Endothelial cell of umbilical vein (primary cell): Measurements from ENCODE around the gene ZNF33B. TPM values are rescaled to one million over a fixed set of nuclear protein-coding genes. Genes with fewer than 3 reads are reported as not detected.
"Not testable (repeated sequence)": the region's sequence is repeated elsewhere in the genome, so short reads cannot be mapped to it uniquely, and the experiment has no call there.

Experiments
- BruUV-seq: library from RNA; stranded (reverse); fragments of 400-500 nt; replicated peaks from 2 replicates; lab custom pipeline; 2021; lab: Mats Ljungman, UMichigan
- CTCF ChIA-PET: fragments of 300-600, 350-600 bp; sonication (Branson Sonifier 250); formaldehyde crosslinking; loops from one replicate; lab custom pipeline; 2021; ENCODE audit warnings: antibody characterized with exemption, inconsistent platforms; lab: Charles Lee
- POLR2A ChIA-PET: fragments of 300-600, 350-600 bp; sonication (Branson Sonifier 250); formaldehyde crosslinking; loops from one replicate; lab custom pipeline; 2021; ENCODE audit warnings: antibody characterized with exemption, inconsistent platforms; lab: Charles Lee
- DNase-seq: peaks from one replicate; pipeline ENCODE4 v3.0.0-alpha.2; 2011; ENCODE audit warnings: low read depth, low spot score
- FAIRE-seq: peaks from 2 replicates; lab custom pipeline; 2011; peaks lifted over from hg19 to GRCh38; lab: Jason Lieb, UNC
- H2AFZ ChIP-seq: 2 replicates; pipeline ENCODE4 v1.6.0; 2012; ENCODE audit warnings: low read depth, low read length, control low read depth, inconsistent platforms
- H3K27ac ChIP-seq: 2 replicates; pipeline ENCODE4 v1.5.1; 2011; ENCODE audit warnings: low read depth, mild to moderate bottlenecking, control low read depth, low read length, moderate library complexity; ENCODE audit not compliant: insufficient read depth
- H3K27me3 ChIP-seq, 2 experiments: 2 replicates each; pipeline versions ENCODE4 v1.6.0 to v1.6.1; 2011; ENCODE audit warnings: low read length in 2 of 2, mixed read lengths in 1 of 2; ENCODE audit not compliant: control insufficient read depth in 2 of 2, insufficient read depth in 2 of 2
- H3K36me3 ChIP-seq, 2 experiments: 2 replicates in 1 of 2; 3 replicates in 1 of 2; pipeline ENCODE4 v1.5.1; 2011; ENCODE audit warnings: low read length in 2 of 2, mild to moderate bottlenecking in 1 of 2, moderate library complexity in 1 of 2; ENCODE audit not compliant: control insufficient read depth in 2 of 2, insufficient read depth in 2 of 2; ENCODE audit errors: extremely low read depth in 1 of 2
- H3K4me1 ChIP-seq: 3 replicates; pipeline ENCODE4 v1.5.1; 2011; ENCODE audit warnings: mild to moderate bottlenecking, low read length; ENCODE audit not compliant: control insufficient read depth, insufficient read depth; ENCODE audit errors: extremely low read depth
- H3K4me2 ChIP-seq: 2 replicates; pipeline ENCODE4 v1.6.1; 2011; ENCODE audit warnings: low read length, control low read depth, mixed read lengths; ENCODE audit not compliant: insufficient read depth
- H3K4me3 ChIP-seq, 3 experiments: fragments of 200-600 bp in 1 of 3; sonication (generic), shearing (Covaris generic) in 1 of 3; replicated peaks in 1 of 3; 2 replicates each; pipeline ENCODE4 v1.5.1; 2011 to 2016; ENCODE audit warnings: control low read depth in 3 of 3, low read length in 3 of 3, mild to moderate bottlenecking in 2 of 3, inconsistent platforms in 1 of 3, low read depth in 1 of 3, moderate library complexity in 1 of 3; ENCODE audit not compliant: insufficient read depth in 1 of 3
- H3K79me2 ChIP-seq: 2 replicates; pipeline ENCODE4 v1.6.0; 2012; ENCODE audit warnings: low read length, inconsistent platforms; ENCODE audit not compliant: control insufficient read depth, insufficient read depth
- H3K9ac ChIP-seq: replicated peaks from 2 replicates; pipeline ENCODE3; 2011; ENCODE audit warnings: low read length, control low read depth; ENCODE audit not compliant: insufficient read depth; ENCODE audit errors: extremely low read depth
- H3K9me1 ChIP-seq: replicated peaks from 3 replicates; pipeline ENCODE4 v1.6.0; 2011; ENCODE audit warnings: mild to moderate bottlenecking, low read length; ENCODE audit not compliant: control insufficient read depth, insufficient read depth; ENCODE audit errors: extremely low read depth
- H3K9me3 ChIP-seq: replicated peaks from 2 replicates; pipeline ENCODE4 v1.5.1; 2012; ENCODE audit warnings: low read length, inconsistent platforms; ENCODE audit not compliant: control insufficient read depth, insufficient read depth
- H4K20me1 ChIP-seq: replicated peaks from 2 replicates; pipeline ENCODE3; 2011; ENCODE audit warnings: mild to moderate bottlenecking, low read length; ENCODE audit not compliant: control insufficient read depth, insufficient read depth; ENCODE audit errors: extremely low read depth
- GATA2 ChIP-seq: IDR thresholded peaks from 2 replicates; pipeline ENCODE4 v1.7.0; 2011; ENCODE audit warnings: low read depth, mild to moderate bottlenecking, moderate library complexity, mixed read lengths, low read length; ENCODE audit not compliant: insufficient read length, insufficient read depth
- JUN ChIP-seq: IDR thresholded peaks from 2 replicates; pipeline ENCODE4 v1.6.1; 2011; ENCODE audit warnings: borderline replicate concordance, low read depth; ENCODE audit not compliant: insufficient read length, insufficient read depth
- MYC ChIP-seq: IDR thresholded peaks from one replicate; pipeline ENCODE4 v1.6.1; 2011; ENCODE audit warnings: mild to moderate bottlenecking, low read depth, low read length
- POLR2A ChIP-seq: IDR thresholded peaks from 2 replicates; pipeline ENCODE4 v1.6.1; 2012; ENCODE audit warnings: low read depth, mild to moderate bottlenecking, control low read depth, low read length
- POLR2AphosphoS5 ChIP-seq: IDR thresholded peaks from 2 replicates; pipeline ENCODE4 v1.6.1; 2012; ENCODE audit warnings: low read depth, mild to moderate bottlenecking, control low read depth, low read length, moderate library complexity; ENCODE audit not compliant: insufficient read depth
- dilution Hi-C: fragments of 300-500 bp; cut with MboI; formaldehyde crosslinking; loops from one replicate; pipeline ENCODE4 v1.15.0; 2019; ENCODE audit warnings: low sequenced_read_pairs; ENCODE audit not compliant: extremely low pct_ligation_motif_present
- intact Hi-C: fragments of 100-400 bp; cut with micrococcal nuclease; formaldehyde crosslinking; loops from one replicate; pipeline ENCODE4 v1.10.0; 2022
- polyA plus RNA-seq, 4 experiments: library from polyadenylated mRNA; depleted of rRNA in 3 of 4; stranded (reverse) in 3 of 4; unstranded in 1 of 4; fragments of >200 nt; gene quantifications; 2 replicates each; pipeline versions ENCODE4 v1.2.1 to v1.2.3, GENCODE V29; 2011 to 2012; ENCODE audit warnings: missing spikeins in 1 of 4
- total RNA-seq: library from RNA; stranded (reverse); gene quantifications from 2 replicates; pipeline ENCODE4 v1.2.3, GENCODE V29; 2021

The ZNF33B gene
- total and polyA plus RNA-seq, 2 donors (not counting 3 experiments of a cell fraction or from before 2014, with no cell fraction given): 14.0 to 15.3 TPM

GRCh38 chr10:42680267-42680666, 41.9 kb upstream of the ZNF33B start:
- Histone ChIP-seq H3K4me2 (no peak overlapping the region), H3K27me3 (no peaks in the 10 kb centered on the region), H3K9me3 (no peaks in the 10 kb centered on the region), H3K79me2 (no peaks in the 10 kb centered on the region), H3K9ac (no peak overlapping the region), H3K4me1 (no peaks in the 10 kb centered on the region), H4K20me1 (no peaks in the 10 kb centered on the region), H3K4me3 (no peak overlapping the region), H3K27ac (no peak overlapping the region), H3K9me1 (no peaks in the 10 kb centered on the region), H3K36me3 (no peaks in the 10 kb centered on the region), H2AFZ (no peak overlapping the region)
- ChIA-PET POLR2A (no interaction called here), CTCF (no interaction called here)
- TF ChIP-seq GATA2 (no peak), POLR2A (no peak), POLR2AphosphoS5 (no peak), JUN (no peak), MYC (no peak)
- BruUV-seq: no TSS peak
- DNase-seq (no peak), FAIRE-seq (no peak)
- intact Hi-C loops: no loop called here
- dilution Hi-C loops: no loop called here

- BruUV-seq, CTCF ChIA-PET, H3K27me3 ChIP-seq, H3K79me2 ChIP-seq, DNase-seq, H3K36me3 ChIP-seq, H3K9me3 ChIP-seq, H3K4me3 ChIP-seq, FAIRE-seq, H3K4me1 ChIP-seq, H4K20me1 ChIP-seq, dilution Hi-C loops, H3K9ac ChIP-seq, H3K27ac ChIP-seq, intact Hi-C loops, H3K4me2 ChIP-seq, H3K9me1 ChIP-seq, POLR2A ChIA-PET, H2AFZ ChIP-seq: not testable (repeated sequence)
These were observed 27.0 kb upstream of the ZNF33B start for GRCh38 chr10:42665181-42665979.
